CD4-positive, alpha-beta T cell treated with Interleukin-10 for 1 hour (primary cell): Measurements from ENCODE around the gene SOBP.
"Not testable (repeated sequence)": the region's sequence is repeated elsewhere in the genome, so short reads cannot be mapped to it uniquely, and the experiment has no call there.

ENCODE experiments used
- DNase-seq: peaks from one replicate; pipeline ENCODE4 v3.0.0-alpha.2; 2020

Gene SOBP

DNA sequence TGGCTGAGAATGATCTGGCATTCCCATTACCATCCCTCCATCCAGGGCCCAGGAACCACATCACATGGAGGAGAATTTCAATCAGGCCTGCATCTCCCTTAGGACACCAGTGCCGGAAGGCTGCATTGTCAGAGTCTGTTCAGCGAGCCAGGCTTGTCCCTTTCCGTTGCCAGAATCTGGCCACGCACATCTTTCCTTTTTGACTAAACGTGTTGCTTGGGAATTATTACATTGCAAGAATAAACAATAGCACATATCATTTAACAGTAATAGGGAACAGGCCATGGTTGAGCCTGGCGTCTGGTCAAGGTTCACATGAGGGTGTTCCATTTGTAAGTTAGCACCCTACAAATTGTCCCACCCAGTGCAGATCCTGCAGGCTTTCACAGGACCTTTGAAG lies 42.8 kb downstream of the SOBP start:
- no peak for DNase-seq

DNA sequence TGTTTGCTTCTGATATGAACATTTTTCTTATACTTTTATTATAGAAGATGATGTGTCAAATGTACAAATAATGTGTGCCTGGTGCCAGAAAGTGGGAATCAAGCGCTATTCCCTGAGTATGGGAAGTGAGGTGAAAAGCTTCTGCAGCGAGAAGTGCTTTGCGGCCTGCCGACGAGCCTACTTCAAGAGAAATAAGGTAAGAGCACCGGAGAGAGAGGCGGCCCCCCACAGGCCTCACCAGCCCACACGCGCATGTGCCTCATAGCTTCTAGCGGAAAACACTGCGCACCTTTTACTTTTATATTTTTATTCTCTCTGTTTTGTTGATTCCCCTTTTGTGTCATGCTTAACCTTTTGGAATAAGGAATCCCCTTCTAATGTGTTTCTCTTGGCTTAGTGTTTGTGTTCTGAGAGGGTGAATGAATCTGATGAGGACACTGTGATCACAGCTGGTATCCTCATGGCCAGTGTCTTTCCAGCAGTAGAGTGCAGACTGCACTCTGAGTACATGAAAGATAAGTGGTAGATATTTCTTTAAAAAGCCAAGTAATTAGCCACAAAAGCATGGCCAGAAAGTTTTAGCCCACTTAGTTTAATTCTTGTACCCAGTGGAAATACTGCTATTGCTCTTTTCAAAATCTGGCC lies 43.6 kb downstream of the SOBP start:
- DNase-seq, result no peak

DNA sequence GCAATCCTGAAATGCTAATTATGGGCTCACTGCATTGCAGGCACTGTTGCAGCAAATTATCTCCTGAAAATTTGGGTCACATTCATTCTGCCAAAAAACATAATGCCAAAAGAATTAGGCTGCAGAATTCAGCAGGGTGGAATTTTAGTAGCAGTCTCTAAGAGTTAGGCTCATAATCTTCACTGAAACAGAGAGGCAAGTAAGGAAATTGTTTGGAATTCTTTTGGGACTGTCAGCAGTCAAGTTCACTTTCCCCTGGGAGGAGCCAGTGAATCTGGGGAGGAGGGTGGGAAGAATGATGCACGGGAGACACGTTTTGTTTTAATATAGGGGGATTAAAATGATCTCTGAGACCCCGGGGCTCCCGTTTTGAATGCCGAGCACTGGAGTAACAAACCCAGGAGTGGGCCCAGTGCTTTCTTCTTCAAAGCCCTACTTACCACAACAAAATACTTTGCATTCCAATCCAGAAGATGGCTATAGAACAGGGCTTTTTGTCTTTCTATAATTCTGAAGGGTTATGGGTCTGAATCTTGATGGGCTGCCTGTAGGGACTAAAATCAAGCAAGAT lies 44.7 kb downstream of the SOBP start:
- no peak for DNase-seq

DNA sequence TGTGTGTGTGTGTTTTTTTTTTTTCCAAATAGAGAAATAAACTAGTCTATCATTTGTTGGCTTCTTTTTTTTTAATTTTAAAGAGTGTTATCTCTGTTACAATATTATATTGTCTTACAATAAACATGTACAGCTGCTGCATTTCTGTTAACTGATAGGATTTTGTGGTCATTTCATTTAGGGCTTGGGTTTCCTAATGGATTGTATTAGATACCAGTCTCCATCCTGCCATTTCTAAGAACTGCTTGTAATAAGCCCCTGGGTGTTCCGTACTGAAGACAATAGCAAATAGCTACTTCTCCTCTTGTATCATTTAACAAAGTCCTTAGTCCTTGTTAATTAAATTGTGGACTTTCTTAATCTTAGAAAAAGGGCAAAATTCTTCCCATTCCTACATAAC lies 45.7 kb downstream of the SOBP start:
- DNase-seq, result no peak

DNA sequence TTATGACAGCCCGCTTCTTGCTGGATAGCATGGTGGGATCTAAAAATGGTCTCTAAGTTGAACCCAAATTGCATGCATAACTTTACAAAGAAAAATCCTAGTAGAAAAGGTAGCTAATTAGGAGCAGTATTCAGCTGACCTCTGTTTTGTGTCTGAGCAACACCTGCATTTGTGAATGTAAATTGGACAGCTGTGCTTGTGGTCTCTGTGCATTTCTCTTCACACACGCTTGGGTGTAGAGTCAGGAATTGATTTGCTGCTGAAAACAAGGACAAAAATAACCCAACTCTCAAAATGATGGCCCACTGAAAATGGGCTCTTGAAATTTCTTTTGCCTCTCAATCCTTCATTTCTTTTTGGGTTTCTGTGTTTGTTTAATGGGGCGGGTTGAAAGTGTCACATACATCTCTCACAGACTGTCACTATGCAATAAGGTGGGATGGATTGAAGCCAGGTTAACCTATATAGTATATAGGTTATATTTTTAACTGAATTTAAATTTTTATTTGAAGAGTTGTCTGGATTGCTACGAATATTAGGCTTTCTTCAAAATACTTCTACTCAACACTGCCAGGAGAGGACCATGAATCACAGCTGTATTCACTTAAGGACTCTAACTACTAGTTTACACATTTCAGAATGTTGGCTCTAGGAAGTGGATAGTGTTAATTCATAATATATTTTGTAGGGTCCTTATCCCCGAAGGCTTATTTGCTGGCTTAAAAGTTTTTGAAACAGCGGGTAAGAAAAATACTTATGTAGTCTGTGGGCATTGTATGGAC lies 46.5 kb downstream of the SOBP start:
- DNase-seq, result no peak

DNA sequence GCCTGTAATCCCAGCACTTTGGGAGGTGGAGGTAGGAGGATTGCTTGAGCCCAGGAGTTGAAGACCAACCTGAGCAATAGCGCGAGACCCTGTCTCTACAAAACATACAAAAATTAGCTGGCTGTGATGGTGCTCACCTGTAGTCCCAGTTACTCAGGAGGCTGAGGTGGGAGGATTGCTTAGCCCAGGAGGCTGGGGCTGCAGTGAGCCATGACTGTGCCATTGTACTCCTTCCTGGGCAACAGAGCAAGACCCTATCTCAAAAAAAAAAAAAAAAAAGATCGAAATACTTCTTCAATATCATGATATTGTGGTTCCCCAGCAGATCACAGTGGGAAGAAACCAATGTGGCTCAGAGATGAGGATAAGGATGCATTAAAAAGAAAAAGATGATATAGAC lies 47.6 kb downstream of the SOBP start:
- no peak for DNase-seq

DNA sequence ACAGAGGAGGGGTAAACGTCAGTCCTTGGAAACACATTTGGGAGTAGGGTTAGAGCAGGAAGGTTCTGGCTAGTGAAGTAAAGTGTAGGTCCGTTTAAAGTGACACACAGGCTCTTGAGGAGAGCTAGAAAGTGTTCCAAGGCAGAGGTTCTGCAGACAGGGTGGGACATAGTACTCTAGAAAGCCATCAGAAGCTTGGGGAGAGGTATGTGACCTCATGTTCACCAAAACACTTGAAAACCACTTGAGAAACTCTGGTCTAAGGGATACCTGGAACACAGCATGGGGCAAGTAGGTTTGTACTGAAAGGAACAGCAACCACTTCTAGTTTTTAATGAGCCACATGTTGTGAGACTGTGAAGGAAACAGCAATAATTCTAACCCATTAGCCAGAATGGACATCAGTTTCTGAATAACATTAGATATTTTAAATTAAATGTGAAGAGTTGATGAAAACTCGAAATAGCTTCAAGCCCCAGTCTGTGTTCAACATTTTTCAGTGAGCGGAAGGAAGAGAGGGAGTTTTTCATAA lies 49.0 kb downstream of the SOBP start:
- DNase-seq, result no peak

DNA sequence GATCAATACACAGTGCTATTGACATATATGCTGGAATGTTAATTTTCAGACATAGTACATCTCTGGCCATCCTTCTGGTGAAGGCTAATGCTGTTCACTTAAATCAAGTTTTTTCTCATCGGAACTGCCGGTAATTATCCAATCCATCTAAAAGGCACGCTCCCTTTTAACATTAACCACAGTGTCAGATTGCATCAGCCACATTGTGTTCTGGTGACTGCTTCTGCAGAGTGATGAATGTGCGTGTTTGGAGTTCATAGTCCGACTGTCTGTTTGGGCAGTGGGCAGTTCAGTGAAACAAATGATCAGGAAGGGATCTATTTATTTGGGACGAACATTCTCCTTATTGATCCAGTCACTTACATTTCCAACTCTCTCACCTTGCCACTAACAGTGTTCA lies 49.5 kb downstream of the SOBP start:
- no peak for DNase-seq

DNA sequence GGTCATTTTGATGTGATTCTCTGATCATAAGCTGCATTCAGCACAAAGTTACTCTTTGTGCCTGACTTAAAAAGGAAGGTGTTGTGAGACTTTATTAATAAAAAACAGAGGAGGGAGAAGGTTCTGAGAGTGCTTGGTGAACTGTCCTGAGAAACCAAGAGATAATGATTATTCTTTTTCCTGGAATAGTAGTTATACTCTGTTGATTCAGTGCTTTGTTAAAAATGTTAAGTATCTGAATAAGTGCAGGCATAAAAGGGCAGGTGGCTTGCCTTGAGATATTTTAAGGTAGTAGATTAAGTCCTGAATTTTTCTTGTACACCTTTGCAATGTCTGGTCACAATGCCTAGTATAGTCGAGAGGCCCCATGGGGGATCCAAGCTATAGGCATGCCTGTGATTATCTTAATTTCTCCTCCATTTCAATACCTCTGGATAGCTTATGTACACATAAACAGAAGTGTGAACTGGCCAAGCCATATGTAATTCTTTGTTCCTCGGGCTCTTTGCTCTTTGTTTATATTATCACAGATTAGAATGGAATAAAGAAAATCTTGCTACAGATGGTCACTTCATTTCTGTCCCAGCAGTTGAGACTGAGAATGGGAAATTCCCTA lies 50.0 kb downstream of the SOBP start:
- DNase-seq, result no peak

DNA sequence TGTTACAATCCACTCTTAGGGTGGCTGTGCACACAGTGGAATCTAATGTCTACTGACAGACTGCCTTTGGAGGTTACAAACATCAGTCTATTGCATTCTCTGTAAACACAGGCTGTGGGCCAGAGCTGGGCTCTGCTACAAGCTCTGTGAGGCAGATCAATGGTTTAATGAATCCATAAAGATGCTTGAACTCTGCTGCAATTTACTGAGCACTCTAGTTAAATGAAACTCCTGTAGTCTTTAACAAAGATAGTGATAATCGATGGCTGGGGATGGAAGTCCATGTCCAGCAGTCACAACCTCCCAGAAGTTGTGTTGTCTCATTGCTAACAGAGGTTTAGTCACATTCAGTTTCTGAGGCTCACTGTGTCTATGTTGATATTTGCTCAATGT lies 50.5 kb downstream of the SOBP start:
- DNase-seq, result no peak

DNA sequence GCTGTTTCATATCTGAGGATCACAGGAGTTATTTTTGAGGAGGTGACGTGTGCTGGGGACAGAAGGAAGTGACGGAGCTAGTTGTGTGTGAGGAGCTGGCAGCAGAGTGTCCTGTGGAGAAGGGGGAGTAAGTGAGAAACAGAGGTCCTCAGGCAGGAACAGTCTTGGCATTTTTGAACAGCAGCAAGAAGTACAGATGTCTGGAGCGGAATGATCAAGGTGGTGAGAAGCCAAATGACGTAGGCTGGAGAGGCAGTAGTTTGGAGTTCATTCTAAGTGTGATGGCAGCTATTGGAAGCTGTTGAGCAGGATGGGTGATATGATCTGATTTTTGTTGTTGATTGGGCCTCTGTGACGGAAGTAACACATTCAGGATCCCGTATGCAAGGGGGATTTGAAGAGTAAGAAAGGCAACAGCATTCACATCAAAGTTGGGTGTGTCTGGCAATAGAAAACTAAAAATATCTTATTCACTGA lies 52.3 kb downstream of the SOBP start:
- DNase-seq, result no peak

DNA sequence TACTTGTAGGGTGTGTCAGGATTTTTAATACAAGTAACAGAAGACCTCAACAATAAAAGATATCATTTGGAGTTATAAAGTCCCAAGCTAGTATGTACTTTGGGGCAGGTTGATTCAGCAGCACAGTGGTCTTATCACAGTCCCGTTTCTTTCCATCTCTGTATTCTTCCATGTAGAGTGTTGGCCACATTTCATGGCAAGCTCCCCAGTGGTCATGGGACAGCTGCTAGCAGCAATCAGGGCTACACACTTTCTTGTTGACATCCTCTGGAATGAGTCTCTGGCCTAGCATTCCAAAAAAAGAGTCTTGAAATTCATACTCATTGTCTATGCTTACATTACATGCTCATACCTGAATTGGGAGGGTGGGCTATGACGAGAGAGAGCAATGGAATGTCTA lies 53.2 kb downstream of the SOBP start:
- no peak for DNase-seq

DNA sequence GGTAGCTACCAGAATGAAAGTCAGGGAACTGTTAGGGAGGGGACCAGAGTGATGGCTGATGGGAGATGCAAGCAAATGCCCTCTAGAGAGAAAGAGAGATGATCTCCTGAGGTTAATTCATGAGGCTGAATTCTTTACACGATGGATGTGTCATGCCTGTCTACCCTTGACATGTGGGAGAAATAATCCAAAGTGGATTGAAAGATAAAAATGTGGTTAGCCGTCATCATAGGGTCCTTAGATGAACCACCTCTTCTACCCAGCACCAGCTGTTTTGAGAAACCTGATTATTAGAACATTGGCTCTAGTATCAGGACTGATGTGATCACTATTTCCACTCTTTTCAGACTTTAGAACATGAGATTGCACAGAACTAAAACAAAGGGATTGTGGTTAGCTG lies 53.6 kb downstream of the SOBP start:
- DNase-seq, result no peak

DNA sequence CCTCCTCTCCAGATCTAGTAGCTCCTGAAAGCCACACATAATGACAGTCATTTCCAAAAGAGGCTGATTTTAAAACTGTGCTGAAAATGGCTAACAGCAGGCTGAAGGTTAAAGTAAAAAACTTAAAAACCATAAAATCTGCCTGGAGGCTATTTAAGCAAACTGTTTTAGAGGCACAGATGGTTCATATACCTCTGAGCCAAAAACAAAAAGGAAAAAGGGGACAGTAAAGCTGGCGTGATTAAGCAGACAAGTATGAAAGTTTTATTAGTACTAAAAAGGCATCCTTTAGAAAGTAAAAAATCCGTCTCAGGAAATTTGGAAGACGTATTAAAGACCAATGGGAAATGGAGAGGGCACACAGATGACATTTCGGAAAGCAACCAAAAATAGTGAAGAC lies 55.8 kb downstream of the SOBP start:
- no peak for DNase-seq

DNA sequence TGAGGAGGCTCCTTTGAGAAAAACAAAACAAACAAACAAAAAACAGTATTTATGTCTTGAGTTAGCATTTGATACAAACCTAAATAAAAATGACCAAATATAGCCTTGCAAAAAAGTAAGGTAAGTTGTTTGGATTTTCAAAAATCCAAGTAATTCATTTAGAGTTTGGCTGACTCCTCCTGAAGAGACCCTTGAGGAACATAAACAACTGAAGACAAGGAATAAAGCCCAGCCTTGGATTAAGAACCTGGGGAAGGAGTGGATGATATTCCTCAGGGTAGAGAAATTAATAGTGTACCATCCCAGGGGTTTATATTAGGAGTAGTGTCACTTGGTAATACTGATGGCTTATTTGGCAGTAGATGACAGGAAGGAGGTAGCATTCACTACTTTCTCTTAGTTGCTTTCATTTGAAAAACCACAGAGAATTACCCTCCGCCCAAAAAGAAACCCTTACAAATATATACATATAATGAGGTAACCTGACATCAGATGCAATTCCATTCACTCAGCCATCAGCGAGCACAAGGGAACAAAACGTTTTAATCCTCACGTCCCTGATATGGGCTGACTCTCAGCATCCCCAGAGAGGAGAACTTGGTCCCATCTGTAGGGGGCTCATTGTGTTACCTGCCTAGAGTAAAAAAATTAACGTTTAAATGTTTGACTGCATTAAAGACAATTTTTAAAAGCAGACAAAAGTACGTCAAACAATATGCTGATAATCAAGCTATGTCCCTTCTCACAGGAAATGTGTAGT lies 57.0 kb downstream of the SOBP start:
- DNase-seq, result no peak

DNA sequence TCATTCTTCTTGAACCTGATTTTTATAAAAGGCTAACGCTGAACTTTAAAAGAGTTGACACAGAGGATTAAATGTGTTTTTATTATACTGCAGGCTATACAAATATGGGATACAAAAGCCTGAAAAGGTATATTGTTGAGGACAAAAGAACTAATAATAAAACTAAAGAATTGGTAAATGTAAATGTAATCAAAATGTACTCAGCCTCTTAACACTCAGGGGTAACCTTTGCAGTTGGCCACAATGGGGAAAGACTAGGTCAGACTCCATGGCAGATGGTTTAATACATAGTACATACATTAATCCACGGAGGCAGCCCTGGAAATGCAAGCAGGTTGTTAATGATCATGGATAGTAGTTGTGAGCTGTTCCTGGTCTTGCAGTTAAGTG lies 57.5 kb downstream of the SOBP start:
- DNase-seq, result no peak

DNA sequence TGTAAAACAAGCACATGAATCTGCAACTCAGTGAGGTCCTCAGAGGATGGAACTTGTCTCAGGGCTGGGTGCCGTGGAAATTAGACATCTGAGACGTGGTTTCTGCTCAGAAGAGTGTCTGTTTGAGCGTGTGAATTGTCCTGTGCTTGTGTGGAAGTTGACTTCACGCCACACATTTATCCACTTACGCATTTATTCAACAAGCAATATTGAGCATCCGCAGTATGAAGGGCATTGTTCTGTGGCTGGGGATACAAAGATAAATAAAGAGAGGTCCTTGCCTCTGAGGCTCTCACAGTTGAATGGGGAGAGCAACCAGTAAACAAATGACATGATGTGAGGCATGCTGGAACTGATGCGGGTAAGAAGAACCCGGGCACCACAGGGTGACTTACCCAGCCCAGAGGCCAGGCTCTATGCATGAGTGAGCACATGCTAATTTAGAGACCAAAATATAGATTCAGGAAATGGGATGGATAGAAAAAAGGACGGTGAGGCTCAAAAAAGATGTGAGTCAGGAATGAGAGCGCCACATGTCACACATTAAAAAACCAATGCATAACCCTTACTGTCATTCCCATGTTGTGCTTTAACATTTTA lies 60.4 kb downstream of the SOBP start:
- no peak for DNase-seq

DNA sequence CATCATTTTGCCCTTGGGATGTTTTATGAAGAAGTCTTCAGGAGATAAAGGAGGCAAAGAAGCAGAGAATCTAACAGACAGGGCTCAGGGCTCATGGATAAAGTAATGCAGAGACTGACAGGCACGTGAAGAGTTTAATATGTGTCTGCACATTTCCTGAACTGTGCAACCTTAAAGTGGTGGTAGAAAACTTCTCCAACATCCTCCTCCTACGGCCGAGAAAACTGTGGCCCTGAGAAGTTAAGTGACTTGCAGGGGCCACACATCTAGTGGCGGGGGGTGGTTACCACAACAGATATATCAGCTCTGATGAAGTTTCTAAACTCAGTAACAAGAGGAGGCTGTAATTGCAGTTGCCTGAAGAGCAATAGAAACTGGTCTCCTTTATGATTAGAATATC lies 61.0 kb downstream of the SOBP start:
- no peak for DNase-seq

DNA sequence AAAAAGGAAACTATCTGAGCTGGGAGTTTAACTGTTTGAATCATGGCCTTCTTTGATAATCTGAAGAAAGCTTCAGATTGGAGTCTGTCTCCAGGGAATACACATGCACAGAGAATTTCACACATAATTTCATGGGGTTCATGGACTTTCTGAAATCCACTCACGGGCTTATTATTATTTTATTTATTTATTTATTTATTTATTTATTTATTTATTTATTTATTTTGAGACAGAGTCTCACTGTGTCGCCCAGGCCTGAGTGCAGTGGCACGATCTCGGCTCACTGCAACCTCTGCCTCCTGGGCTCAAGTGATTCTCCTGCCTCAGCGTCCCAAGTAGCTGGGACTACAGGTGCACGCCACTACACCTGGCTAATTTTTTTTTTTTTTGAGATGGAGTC lies 63.2 kb downstream of the SOBP start:
- DNase-seq, result not testable (repeated sequence)

DNA sequence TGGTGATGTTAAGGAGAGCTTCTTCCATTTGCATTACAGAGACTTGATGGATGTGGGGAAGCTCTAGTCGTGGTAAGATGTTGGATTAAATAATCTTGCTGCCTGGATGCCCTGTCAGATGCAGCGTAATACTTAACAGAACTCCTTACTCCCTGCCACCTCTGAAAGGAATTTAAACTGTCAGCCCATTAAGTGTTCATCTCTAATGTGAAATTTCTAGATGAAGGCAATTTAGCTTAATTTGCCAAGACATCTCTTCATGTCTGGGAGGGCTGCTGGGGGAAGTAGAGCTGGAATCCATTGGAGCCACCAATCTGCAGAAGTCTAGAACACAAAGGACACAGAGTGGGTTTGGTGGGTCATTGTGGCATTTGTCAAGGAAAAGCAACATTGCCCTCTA lies 64.4 kb downstream of the SOBP start:
- DNase-seq, result no peak

DNA sequence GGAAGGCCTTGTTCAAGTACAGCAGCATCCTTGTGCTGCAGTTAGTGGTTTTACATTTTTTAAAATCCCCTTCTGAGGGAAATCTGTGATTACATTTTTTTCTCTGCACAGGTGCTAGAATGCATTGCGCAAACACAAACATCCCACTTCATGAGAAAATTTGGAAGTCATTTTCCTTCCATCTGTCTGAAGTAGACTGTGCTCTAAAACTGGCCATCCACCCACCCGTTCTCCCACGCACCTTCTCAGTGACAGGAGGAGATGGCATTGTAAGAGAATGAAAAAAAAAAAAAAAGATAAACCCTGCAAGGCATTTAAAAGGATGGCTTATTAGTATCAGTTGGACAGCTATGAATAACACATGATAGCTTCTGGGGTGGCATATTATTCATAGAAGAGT lies 65.0 kb downstream of the SOBP start:
- DNase-seq, result no peak

DNA sequence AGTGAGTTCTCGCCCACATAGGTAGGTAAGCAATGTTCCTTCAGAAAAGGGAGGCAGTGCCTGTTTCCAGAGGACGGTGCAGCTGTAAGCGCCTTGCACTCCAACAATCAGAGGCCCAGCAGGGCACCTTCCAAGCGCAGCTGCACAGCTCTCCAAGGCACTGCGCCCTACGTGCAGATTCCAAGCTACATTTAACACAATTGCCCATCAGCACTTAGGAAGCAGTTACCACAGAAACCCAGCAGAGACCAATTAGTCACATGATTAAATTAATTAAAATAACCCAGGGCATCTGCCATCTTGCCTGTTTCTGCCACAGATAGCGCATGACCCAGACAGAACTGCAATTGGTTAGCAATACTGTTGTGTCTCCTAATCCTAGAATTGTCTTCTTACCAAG lies 65.5 kb downstream of the SOBP start:
- no peak for DNase-seq

DNA sequence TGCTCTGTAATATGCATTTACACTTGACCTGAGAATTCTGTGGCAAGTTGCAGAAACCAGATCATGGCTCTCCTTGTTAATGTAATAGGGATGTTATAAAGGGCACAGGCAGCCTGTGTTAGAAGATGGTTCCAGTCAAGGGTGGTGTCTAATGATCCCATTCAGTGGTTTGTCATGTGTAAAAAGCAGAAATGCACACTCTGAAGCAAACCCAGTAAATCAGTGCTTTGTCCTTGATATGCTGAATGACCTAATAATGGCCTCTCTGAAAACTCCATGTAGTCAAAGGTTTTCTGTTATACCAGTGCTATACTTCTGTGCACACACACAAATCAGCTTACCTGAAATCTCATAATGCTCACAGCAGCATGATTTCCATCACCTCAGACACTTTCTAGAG lies 66.2 kb downstream of the SOBP start:
- no peak for DNase-seq
